ENCODE results near the gene MPZL3. TPM values are rescaled to one million over a fixed set of nuclear protein-coding genes. Genes with fewer than 3 reads are reported as not detected.
A peak's percentile ranks its signal among the peaks of the same experiment; 100 is the strongest.
"Not testable (repeated sequence)": the region's sequence is repeated elsewhere in the genome, so short reads cannot be mapped to it uniquely, and the experiment has no call there.

Gene MPZL3
- total and polyA plus RNA-seq, 5 experiments from 2014 or later = 1.9 to 12.6 (median 3.4) TPM

- ATAC-seq (peak; percentile 42), DNase-seq (peak; percentile 72 to 91 (median 82))
- POLR2A ChIA-PET = interaction anchor here (0.5 to 2.7 kb wide), 20 partner anchors 11 to 262 kb away, joined by 3 to 23 read pairs (median 5); partner anchors contain the start of genes JAML, MPZL2, MPZL3 and UBE4A
- H3K36me3 Mint-ChIP-seq = peaks cover 0 to 59% (median 10%) of the 10 kb centered on the region in 3 donors
- H3K27ac Mint-ChIP-seq = peak overlapping the region; percentile 26 to 93 (median 81)
- H3K9me3 Mint-ChIP-seq = no peaks in the 10 kb centered on the region
- peaks cover 5 to 14% (median 13%) of the 10 kb centered on the region in 4 donors for H3K4me1 Mint-ChIP-seq
- H3K4me3 Mint-ChIP-seq = peak overlapping the region in 5 of 10 donors; percentile 21 to 52 (median 36)
- H3K27me3 Mint-ChIP-seq = no peaks in the 10 kb centered on the region
Measured at GRCh38 chr11:118198370-118198769, 53.8 kb downstream of the MPZL3 start.

GRCh38 chr11:118194835-118195627, 57.1 kb downstream of the MPZL3 start:
- Mint-ChIP-seq H3K27ac (peak overlapping the region in 4 of 10 donors; percentile 9 to 79 (median 74)), H3K9me3 (peaks cover 0 to 5% (median 0%) of the 10 kb centered on the region in 9 donors), H3K27me3 (no peaks in the 10 kb centered on the region), H3K4me1 (peaks cover 2 to 14% (median 13%) of the 10 kb centered on the region in 4 donors), H3K36me3 (peaks cover 4 to 78% (median 24%) of the 10 kb centered on the region in 3 donors), H3K4me3 (no peak overlapping the region)
- ATAC-seq (no peak), DNase-seq (no peak)
- POLR2A ChIA-PET = interaction anchor here (0.7 to 1.1 kb wide), 2 partner anchors 24 to 30 kb away, joined by 3 read pairs; partner anchors contain the start of gene JAML

GRCh38 chr11:118193910-118194566, 58.1 kb downstream of the MPZL3 start:
- ATAC-seq (no peak), DNase-seq (no peak)
- POLR2A ChIA-PET = interaction anchor here (1.1 kb wide), 1 partner anchor 31 kb away, joined by 3 read pairs; the partner anchor contains the start of gene JAML
- Mint-ChIP-seq H3K4me3 (no peak overlapping the region), H3K9me3 (peaks cover 0 to 5% (median 0%) of the 10 kb centered on the region in 9 donors), H3K4me1 (peaks cover 0 to 12% (median 11%) of the 10 kb centered on the region in 4 donors), H3K27me3 (peaks cover 0 to 2% (median 0%) of the 10 kb centered on the region in 5 donors), H3K27ac (peak overlapping the region in 4 of 10 donors; percentile 15 to 77 (median 18)), H3K36me3 (peaks cover 4 to 73% (median 24%) of the 10 kb centered on the region in 3 donors)

GRCh38 chr11:118192817-118193216, 59.3 kb downstream of the MPZL3 start:
- POLR2A ChIA-PET, ATAC-seq, H3K4me1 Mint-ChIP-seq, H3K27me3 Mint-ChIP-seq, H3K9me3 Mint-ChIP-seq, DNase-seq, H3K4me3 Mint-ChIP-seq: not testable (repeated sequence)
- peaks cover 4 to 62% (median 21%) of the 10 kb centered on the region in 3 donors for H3K36me3 Mint-ChIP-seq
- H3K27ac Mint-ChIP-seq = peak overlapping the region in 6 of 10 donors; percentile 15 to 58 (median 37)

GRCh38 chr11:118190942-118191506, 61.1 kb downstream of the MPZL3 start:
- H3K4me1 Mint-ChIP-seq, ATAC-seq, H3K4me3 Mint-ChIP-seq, H3K27me3 Mint-ChIP-seq, DNase-seq, H3K9me3 Mint-ChIP-seq, POLR2A ChIA-PET: not testable (repeated sequence)
- peak overlapping the region in 4 of 10 donors; percentile 19 to 69 (median 37) for H3K27ac Mint-ChIP-seq
- peaks cover 4 to 44% (median 17%) of the 10 kb centered on the region in 3 donors for H3K36me3 Mint-ChIP-seq

GRCh38 chr11:118186346-118187107, 65.6 kb downstream of the MPZL3 start:
- POLR2A ChIA-PET = interaction anchor here (0.5 kb wide), 1 partner anchor 377 kb away, joined by 3 read pairs; no protein-coding TSS in a partner anchor

GRCh38 chr11:118184784-118185579, 67.2 kb downstream of the MPZL3 start:
- peaks cover 7 to 18% (median 9%) of the 10 kb centered on the region in 5 donors for H3K27me3 Mint-ChIP-seq
- H3K4me1 Mint-ChIP-seq = peaks cover 0 to 6% (median 4%) of the 10 kb centered on the region in 4 donors
- DNase-seq (no peak), ATAC-seq (no peak)
- no peak overlapping the region for H3K27ac Mint-ChIP-seq
- H3K4me3 Mint-ChIP-seq = peak overlapping the region in 1 of 10 donors; percentile 16
- H3K36me3 Mint-ChIP-seq = no peaks in the 10 kb centered on the region
- POLR2A ChIA-PET = no interaction called here
- H3K9me3 Mint-ChIP-seq = no peaks in the 10 kb centered on the region

More at GRCh38 chr11:118186346-118187107, 65.6 kb downstream of the MPZL3 start:
- Mint-ChIP-seq H3K9me3 (peaks cover 0 to 3% (median 0%) of the 10 kb centered on the region in 9 donors), H3K27me3 (peaks cover 7 to 16% (median 9%) of the 10 kb centered on the region in 5 donors), H3K4me1 (peaks cover 0 to 6% (median 4%) of the 10 kb centered on the region in 4 donors), H3K27ac (no peak overlapping the region), H3K36me3 (peaks cover 0 to 5% (median 4%) of the 10 kb centered on the region in 3 donors), H3K4me3 (no peak overlapping the region)
- ATAC-seq (no peak), DNase-seq (no peak)

GRCh38 chr11:118183691-118184090, 68.5 kb downstream of the MPZL3 start:
- not testable (repeated sequence) for H3K9me3 Mint-ChIP-seq, H3K4me3 Mint-ChIP-seq, H3K4me1 Mint-ChIP-seq, ATAC-seq, DNase-seq, H3K36me3 Mint-ChIP-seq, H3K27ac Mint-ChIP-seq
- H3K27me3 Mint-ChIP-seq = peaks cover 5 to 20% (median 13%) of the 10 kb centered on the region in 5 donors
- POLR2A ChIA-PET = interaction anchor here (0.6 kb wide), 1 partner anchor 333 kb away, joined by 6 read pairs; no protein-coding TSS in a partner anchor

GRCh38 chr11:118180300-118180703, 71.9 kb downstream of the MPZL3 start:
- H3K27me3 Mint-ChIP-seq = peaks cover 7 to 23% (median 18%) of the 10 kb centered on the region in 5 donors
- H3K4me1 Mint-ChIP-seq = peaks cover 0 to 2% (median under 1%) of the 10 kb centered on the region in 4 donors
- no peak overlapping the region for H3K27ac Mint-ChIP-seq
- ATAC-seq (peak; percentile 35 to 48), DNase-seq (peak in 1 of 10 donors; percentile 33)
- no peak overlapping the region for H3K4me3 Mint-ChIP-seq
- H3K9me3 Mint-ChIP-seq = no peaks in the 10 kb centered on the region
- H3K36me3 Mint-ChIP-seq = no peaks in the 10 kb centered on the region
- POLR2A ChIA-PET = interaction anchor here (1.2 kb wide), 1 partner anchor 9 kb away, joined by 3 read pairs; no protein-coding TSS in a partner anchor

GRCh38 chr11:118176778-118177134, 75.4 kb downstream of the MPZL3 start:
- Mint-ChIP-seq H3K36me3 (no peaks in the 10 kb centered on the region), H3K9me3 (no peaks in the 10 kb centered on the region), H3K27me3 (peaks cover 0 to 19% (median 4%) of the 10 kb centered on the region in 5 donors), H3K4me1 (peaks cover under 1 to 4% (median 1%) of the 10 kb centered on the region in 4 donors), H3K27ac (no peak overlapping the region), H3K4me3 (no peak overlapping the region)
- ATAC-seq = no peak
- POLR2A ChIA-PET = no interaction called here
- DNase-seq = no peak

All from naive thymus-derived CD8-positive, alpha-beta T cell (primary cell).